HCT116 (cell line): Measurements from ENCODE around the gene ZFAND6.

Experiments
- EGR1 ChIP-seq: IDR thresholded peaks from 2 replicates; pipeline ENCODE4 v1.6.1; 2012; ENCODE audit warnings: low read depth
- EZH2 ChIP-seq: fragments of 200-600 bp; sonication (generic); IDR thresholded peaks from 2 replicates; pipeline ENCODE4 v1.6.1; 2017; ENCODE audit warnings: antibody characterized with exemption, mixed run types
- EZH2phosphoT487 ChIP-seq: fragments of 200-600 bp; IDR thresholded peaks from 2 replicates; pipeline ENCODE4 v1.6.1; 2018; ENCODE audit warnings: antibody characterized with exemption, borderline replicate concordance
- POLR2A ChIP-seq: IDR thresholded peaks from 2 replicates; pipeline ENCODE4 v1.7.0; 2011; ENCODE audit warnings: borderline replicate concordance; ENCODE audit not compliant: insufficient read depth, insufficient read length; ENCODE audit errors: extremely low read depth
- POLR2AphosphoS5 ChIP-seq: IDR thresholded peaks from 2 replicates; pipeline ENCODE4 v1.6.1; 2011; ENCODE audit warnings: mild to moderate bottlenecking, low read depth, low read length, moderate library complexity
- RAD21 ChIP-seq: IDR thresholded peaks from 2 replicates; pipeline ENCODE4 v1.6.1; 2012; ENCODE audit warnings: low read depth, mild to moderate bottlenecking
- TCF7L2 ChIP-seq: IDR thresholded peaks from 2 replicates; pipeline ENCODE4 v1.7.0; 2011; ENCODE audit warnings: borderline replicate concordance, inconsistent platforms; ENCODE audit not compliant: insufficient read depth, insufficient read length; ENCODE audit errors: extremely low read depth
- ZFX ChIP-seq: fragments of 450-650 bp; IDR thresholded peaks from 2 replicates; pipeline ENCODE4 v1.6.1; 2017
- ZNF274 ChIP-seq: fragments of 200-500 bp; sonication (Bioruptor generic); IDR thresholded peaks from 2 replicates; pipeline ENCODE4 v1.6.1; 2014; ENCODE audit warnings: mild to moderate bottlenecking, low read depth, low read length, inconsistent platforms
- TF ChIP-seq, protein P1 (sequence below), 3 experiments: fragments of 200-600 bp in 1 of 3; sonication (generic) in 1 of 3; IDR thresholded peaks in 2 of 3; conservative IDR thresholded peaks in 1 of 3; 2 replicates each; pipeline ENCODE4 v1.5.1; 2012 to 2017; ENCODE audit warnings: low read depth in 2 of 3, low read length in 2 of 3, antibody characterized with exemption in 1 of 3, borderline replicate concordance in 1 of 3, control low read depth in 1 of 3, mild to moderate bottlenecking in 1 of 3, mixed read lengths in 1 of 3, mixed run types in 1 of 3, moderate library complexity in 1 of 3; ENCODE audit not compliant: insufficient read depth in 1 of 3

DNA sequence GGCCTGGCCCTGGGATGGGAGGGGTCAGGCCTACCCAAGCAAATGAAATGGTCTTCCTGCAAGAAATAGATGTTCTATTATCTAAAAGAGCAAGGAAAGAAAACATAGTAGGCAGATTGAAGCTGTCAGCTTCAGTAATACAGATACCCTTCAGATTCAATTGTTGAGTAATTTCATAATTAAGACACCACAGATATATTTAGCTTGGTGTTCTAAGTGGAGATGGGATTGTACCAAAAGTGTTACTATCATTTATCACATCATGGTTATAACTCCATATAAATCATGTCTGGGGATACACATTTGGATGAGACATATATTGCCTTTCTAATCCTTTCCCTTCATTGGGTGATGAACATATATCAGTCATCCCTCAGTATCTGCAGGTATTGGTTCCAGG is 51.4 kb downstream of the ZFAND6 start:
- TF ChIP-seq EZH2 (no peak), TCF7L2 (no peak), POLR2A (no peak), POLR2AphosphoS5 (no peak), ZNF274 (no peak), EZH2phosphoT487 (no peak), RAD21 (no peak), ZFX (no peak), EGR1 (no peak)
- TF ChIP-seq, protein P1, sequence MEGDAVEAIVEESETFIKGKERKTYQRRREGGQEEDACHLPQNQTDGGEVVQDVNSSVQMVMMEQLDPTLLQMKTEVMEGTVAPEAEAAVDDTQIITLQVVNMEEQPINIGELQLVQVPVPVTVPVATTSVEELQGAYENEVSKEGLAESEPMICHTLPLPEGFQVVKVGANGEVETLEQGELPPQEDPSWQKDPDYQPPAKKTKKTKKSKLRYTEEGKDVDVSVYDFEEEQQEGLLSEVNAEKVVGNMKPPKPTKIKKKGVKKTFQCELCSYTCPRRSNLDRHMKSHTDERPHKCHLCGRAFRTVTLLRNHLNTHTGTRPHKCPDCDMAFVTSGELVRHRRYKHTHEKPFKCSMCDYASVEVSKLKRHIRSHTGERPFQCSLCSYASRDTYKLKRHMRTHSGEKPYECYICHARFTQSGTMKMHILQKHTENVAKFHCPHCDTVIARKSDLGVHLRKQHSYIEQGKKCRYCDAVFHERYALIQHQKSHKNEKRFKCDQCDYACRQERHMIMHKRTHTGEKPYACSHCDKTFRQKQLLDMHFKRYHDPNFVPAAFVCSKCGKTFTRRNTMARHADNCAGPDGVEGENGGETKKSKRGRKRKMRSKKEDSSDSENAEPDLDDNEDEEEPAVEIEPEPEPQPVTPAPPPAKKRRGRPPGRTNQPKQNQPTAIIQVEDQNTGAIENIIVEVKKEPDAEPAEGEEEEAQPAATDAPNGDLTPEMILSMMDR (IDR thresholded peaks at IDR 0.05 in 2 of 3, conservative IDR thresholded peaks at IDR 0.05 in 1 of 3; ENCODE audit: borderline replicate concordance in 1 of 3, insufficient read depth in 1 of 3, low read depth in 2 of 3, low read length in 2 of 3), result no peak
